ENCODE measurements around the gene ANTXRL. TPM values are rescaled to one million over a fixed set of nuclear protein-coding genes. Genes with fewer than 3 reads are reported as not detected.
"Not testable (repeated sequence)": the region's sequence is repeated elsewhere in the genome, so short reads cannot be mapped to it uniquely, and the experiment has no call there.

ANTXRL gene
- total and polyA plus RNA-seq, 8 donors: 0.15 TPM; not detected in 7

DNA sequence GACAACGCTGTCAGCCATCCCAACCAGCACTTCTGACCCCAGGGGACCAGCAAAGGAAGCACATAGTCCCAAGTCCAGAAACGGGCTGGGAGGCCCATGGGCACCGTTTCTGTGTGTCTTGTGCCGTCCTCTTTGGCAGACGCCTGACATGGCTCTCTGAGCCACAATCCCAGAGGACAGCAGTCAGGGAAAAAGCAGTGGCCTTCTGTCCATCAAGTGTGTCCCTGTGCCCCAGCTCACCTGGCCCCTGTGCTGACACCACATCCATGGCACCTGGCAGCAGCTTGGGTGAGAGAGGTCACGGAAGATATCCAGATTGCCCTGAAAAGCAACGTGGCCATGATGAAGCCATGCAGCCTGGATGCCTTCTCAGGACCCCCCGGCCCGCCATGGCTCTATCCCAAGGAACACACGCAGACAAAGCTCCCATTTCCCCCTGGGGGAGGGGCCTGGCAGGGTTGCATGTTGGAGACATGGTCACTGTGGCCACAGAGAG, 38.1 kb upstream of the ANTXRL start:
- FAIRE-seq (no peak), ATAC-seq (no peak), DNase-seq (no peak)
- Histone ChIP-seq H3K27me3 (no peaks in the 10 kb centered on the region), H3K4me1 (no peaks in the 10 kb centered on the region), H3K9me3 (no peaks in the 10 kb centered on the region), H3K27ac (no peak overlapping the region), H3K4me3 (no peak overlapping the region), H3K36me3 (no peaks in the 10 kb centered on the region)
- WGBS, 2 donors: 68 to 71% methylated on average over 10 of the region's 10 CpGs
- intact Hi-C loops (cut with DNase I): no loop called here
- TF ChIP-seq, protein P1, sequence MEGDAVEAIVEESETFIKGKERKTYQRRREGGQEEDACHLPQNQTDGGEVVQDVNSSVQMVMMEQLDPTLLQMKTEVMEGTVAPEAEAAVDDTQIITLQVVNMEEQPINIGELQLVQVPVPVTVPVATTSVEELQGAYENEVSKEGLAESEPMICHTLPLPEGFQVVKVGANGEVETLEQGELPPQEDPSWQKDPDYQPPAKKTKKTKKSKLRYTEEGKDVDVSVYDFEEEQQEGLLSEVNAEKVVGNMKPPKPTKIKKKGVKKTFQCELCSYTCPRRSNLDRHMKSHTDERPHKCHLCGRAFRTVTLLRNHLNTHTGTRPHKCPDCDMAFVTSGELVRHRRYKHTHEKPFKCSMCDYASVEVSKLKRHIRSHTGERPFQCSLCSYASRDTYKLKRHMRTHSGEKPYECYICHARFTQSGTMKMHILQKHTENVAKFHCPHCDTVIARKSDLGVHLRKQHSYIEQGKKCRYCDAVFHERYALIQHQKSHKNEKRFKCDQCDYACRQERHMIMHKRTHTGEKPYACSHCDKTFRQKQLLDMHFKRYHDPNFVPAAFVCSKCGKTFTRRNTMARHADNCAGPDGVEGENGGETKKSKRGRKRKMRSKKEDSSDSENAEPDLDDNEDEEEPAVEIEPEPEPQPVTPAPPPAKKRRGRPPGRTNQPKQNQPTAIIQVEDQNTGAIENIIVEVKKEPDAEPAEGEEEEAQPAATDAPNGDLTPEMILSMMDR (IDR thresholded peaks at IDR 0.05): no peak

DNA sequence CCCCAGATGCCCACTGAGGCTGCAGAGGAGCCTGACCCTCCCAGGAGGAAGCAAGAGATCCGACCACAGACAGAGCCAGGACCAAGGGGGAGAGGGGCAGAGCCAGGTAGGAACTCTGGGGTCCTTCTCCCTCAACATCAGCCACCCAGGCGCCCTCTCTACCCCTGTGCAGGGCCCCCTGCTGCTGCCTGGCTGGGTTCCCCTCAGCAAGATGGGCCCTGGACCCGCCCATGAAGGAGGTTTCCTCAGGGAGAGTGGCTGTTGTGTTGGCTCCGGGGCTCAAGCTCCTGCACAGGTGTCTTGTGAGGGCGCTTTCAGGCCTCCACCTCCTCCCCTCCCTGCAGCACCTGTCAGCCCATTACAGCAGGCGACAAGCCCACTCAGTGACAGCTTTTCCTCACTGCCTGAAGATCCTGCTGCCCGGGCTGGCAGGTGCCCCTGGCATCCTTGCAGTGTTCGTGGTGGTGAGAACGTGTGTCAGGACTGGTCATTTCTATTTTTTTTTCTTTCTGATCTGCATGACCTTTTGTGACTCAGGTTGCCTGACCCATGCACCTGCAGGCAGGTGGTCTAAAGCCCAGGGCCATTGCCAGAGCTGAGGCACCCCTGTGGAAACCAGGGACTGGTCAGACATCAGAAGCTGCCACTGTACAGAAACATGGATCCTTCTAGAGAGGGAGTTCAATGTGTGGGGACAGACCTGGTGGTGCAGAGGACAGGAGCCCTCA, 37.0 kb upstream of the ANTXRL start:
- WGBS, 2 donors: 79 to 84% methylated on average over 3 to 7 of the region's 9 CpGs
- FAIRE-seq; DNase-seq; intact Hi-C loops (cut with DNase I); H3K9me3 ChIP-seq; H3K4me1 ChIP-seq; H3K4me3 ChIP-seq; H3K27ac ChIP-seq; H3K36me3 ChIP-seq; ATAC-seq; H3K27me3 ChIP-seq: not testable (repeated sequence)

DNA sequence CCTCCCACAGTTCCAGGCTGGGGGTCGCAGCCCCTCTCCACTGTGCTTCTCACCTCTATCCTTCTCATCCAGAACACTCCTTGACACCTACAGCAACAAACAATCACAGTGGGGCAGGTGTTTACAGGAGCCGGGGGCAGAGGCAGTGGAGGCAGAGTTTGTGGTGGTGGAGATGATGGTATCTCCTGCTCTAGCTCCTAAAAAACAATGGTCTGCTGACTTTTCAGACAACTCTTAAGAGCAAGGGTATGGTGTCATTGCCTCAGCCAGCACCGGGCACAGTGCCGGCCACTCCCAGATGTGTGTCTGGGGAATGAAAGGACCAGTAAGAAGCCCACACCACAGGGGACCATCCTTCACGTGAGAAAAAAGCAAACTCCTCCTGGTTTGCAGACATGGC, 36.3 kb upstream of the ANTXRL start:
- H3K4me1 ChIP-seq: no peaks in the 10 kb centered on the region
- WGBS, 2 donors: 76 to 78% methylated on average over 5 of the region's 5 CpGs
- TF ChIP-seq, protein P1 (IDR thresholded peaks at IDR 0.05): no peak
- no peaks in the 10 kb centered on the region for H3K36me3 ChIP-seq
- intact Hi-C loops (cut with DNase I): no loop called here
- H3K4me3 ChIP-seq: no peak overlapping the region
- H3K27me3 ChIP-seq: no peaks in the 10 kb centered on the region
- no peak for DNase-seq
- H3K9me3 ChIP-seq: no peaks in the 10 kb centered on the region
- no peak overlapping the region for H3K27ac ChIP-seq
- FAIRE-seq: no peak
- ATAC-seq: no peak

DNA sequence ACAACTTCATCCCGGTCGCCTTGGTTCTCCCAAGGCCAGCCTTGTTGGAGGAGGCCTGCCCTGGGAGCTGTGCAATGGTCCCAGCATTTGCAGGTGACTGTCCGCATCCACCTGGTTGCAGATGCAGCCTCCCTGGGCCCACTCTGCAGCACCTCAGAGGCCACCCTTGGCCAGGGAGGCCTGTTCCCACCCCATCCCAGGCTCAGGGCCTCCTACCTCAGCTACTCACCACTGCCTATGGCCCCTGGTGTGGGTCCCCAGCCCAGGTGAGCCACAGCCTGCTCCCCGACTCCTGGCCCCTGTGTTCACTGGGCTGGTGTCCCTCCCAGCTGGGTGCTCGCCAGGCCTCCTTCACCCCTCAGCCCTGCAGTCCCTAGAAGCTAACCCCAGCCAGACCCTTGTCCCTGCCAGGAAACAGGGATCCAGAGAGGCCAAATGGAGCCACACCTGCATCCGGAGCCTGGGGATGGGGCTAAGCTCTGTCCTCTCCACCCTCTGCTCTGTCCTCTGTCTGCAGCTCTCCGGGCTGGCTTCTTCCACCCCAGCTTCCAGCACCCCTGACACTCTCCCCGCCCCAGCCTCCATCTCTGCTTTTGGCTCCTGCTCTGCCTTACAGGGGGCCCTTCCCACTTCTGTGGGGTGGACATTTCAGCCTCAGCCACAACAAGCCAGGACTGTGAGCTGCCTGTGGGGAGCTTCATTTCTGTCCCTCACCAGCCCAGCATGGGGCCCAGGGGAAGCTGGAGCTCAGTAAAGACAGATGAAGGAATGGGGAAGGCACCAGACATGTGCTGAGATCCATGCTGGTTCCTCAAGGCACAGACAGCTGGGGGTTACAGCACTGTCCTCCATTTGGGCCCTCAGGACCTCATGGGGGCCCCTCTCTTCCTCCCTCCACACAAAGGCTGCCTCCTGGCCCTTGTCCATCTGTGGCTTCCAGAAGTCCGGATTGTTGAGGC, 35.6 kb upstream of the ANTXRL start:
- no peak for DNase-seq
- H3K4me1 ChIP-seq: peaks cover 0 to 5% (median 0%) of the 10 kb centered on the region in 3 donors
- no peaks in the 10 kb centered on the region for H3K9me3 ChIP-seq
- H3K4me3 ChIP-seq: no peak overlapping the region
- intact Hi-C loops (cut with DNase I): no loop called here
- TF ChIP-seq, protein P1 (IDR thresholded peaks at IDR 0.05): no peak
- H3K36me3 ChIP-seq: no peaks in the 10 kb centered on the region
- no peak overlapping the region for H3K27ac ChIP-seq
- FAIRE-seq: no peak
- ATAC-seq: no peak
- H3K27me3 ChIP-seq: no peaks in the 10 kb centered on the region
- WGBS, 2 donors: 76 to 79% methylated on average over 9 of the region's 9 CpGs

Measured in pancreas (tissue), 10 donors.